K562 (cell line): ENCODE data around the gene CENPA. TPM values are rescaled to one million over a fixed set of nuclear protein-coding genes. Genes with fewer than 3 reads are reported as not detected.

Experiments used
- ATAC-seq: fragments of 200-7000 bp; cut with Tn5 transposase; 3 replicates; pipeline ENCODE4 v1.9.1; 2020; ENCODE audit warnings: moderate library complexity
- BruUV-seq: library from RNA; stranded (reverse); fragments of 400-500 nt; replicated peaks from 2 replicates; lab custom pipeline; 2021; lab: Mats Ljungman, UMichigan
- CTCF ChIA-PET: fragments of 300-600 bp; formaldehyde crosslinking; extraction: SDS; loops from one replicate; lab custom pipeline; 2021; ENCODE audit warnings: low intra/inter-chr PET ratio; lab: Yijun Ruan, JAX
- POLR2A ChIA-PET: fragments of 300-600, 350-650 bp; sonication (Branson Sonifier 250); formaldehyde crosslinking; extraction: SDS; loops from one replicate; lab custom pipeline; 2021; ENCODE audit warnings: antibody characterized with exemption, inconsistent platforms; lab: Yijun Ruan, JAX
- DNase-seq, 4 experiments: peaks; one replicate each; pipeline versions ENCODE4 v3.0.0 to v3.0.0-alpha.2; 2011 to 2018; ENCODE audit warnings: low spot score in 3 of 4, mixed read lengths in 3 of 4; ENCODE audit errors: extremely low read depth in 1 of 4
- FAIRE-seq: peaks from 2 replicates; lab custom pipeline; 2011; peaks lifted over from hg19 to GRCh38; lab: Jason Lieb, UNC
- H2AFZ ChIP-seq: 2 replicates; pipeline ENCODE4 v1.6.0; 2011; ENCODE audit warnings: low read depth, low read length, control low read depth, inconsistent platforms
- H3K27ac ChIP-seq: fragments of 200-600 bp; 3 replicates; pipeline ENCODE4 v1.8.0; 2011; ENCODE audit warnings: low read depth, mild to moderate bottlenecking, control low read depth, inconsistent platforms, low read length, moderate library complexity, mixed read lengths; ENCODE audit errors: extremely low read depth
- H3K27me3 ChIP-seq, 2 experiments: fragments of 300-600 bp in 1 of 2; 2 replicates in 1 of 2; 3 replicates in 1 of 2; pipeline versions ENCODE4 v1.6.0 to v1.8.0; 2011; ENCODE audit warnings: inconsistent platforms in 2 of 2, low read length in 2 of 2, mild to moderate bottlenecking in 1 of 2, mixed read lengths in 1 of 2, moderate library complexity in 1 of 2; ENCODE audit not compliant: control insufficient read depth in 2 of 2, insufficient read depth in 2 of 2
- H3K36me3 ChIP-seq: fragments of 300-600 bp; 3 replicates; pipeline ENCODE4 v1.8.0; 2011; ENCODE audit warnings: mild to moderate bottlenecking, low read length, inconsistent platforms; ENCODE audit not compliant: control insufficient read depth, insufficient read depth
- H3K4me1 ChIP-seq, 2 experiments: fragments of 200-600 bp in 1 of 2; replicated peaks in 1 of 2; 2 replicates in 1 of 2; 3 replicates in 1 of 2; pipeline versions ENCODE4 v1.5.1 to v1.8.0; 2011; ENCODE audit warnings: inconsistent platforms in 2 of 2, low read length in 2 of 2, mild to moderate bottlenecking in 1 of 2, mixed read lengths in 1 of 2, moderate library complexity in 1 of 2; ENCODE audit not compliant: control insufficient read depth in 2 of 2, insufficient read depth in 2 of 2
- H3K4me2 ChIP-seq: 2 replicates; pipeline ENCODE4 v1.6.1; 2011; ENCODE audit warnings: low read length, control low read depth, inconsistent platforms, mixed read lengths; ENCODE audit not compliant: insufficient read depth
- H3K4me3 ChIP-seq: fragments of 200-600 bp; sonication (generic), shearing (Covaris generic); 2 replicates; pipeline ENCODE4 v1.5.1; 2016; ENCODE audit warnings: control low read depth, inconsistent platforms
- H3K79me2 ChIP-seq: fragments of 200-600 bp; 3 replicates; pipeline ENCODE4 v1.8.0; 2011; ENCODE audit warnings: low read length, inconsistent platforms; ENCODE audit not compliant: control insufficient read depth, insufficient read depth
- H3K9ac ChIP-seq, 2 experiments: 2 replicates each; pipeline versions ENCODE4 v1.6.0 to v1.6.1; 2011; ENCODE audit warnings: low read depth in 2 of 2, low read length in 2 of 2, control low read depth in 1 of 2, inconsistent platforms in 1 of 2, mild to moderate bottlenecking in 1 of 2, mixed read lengths in 1 of 2; ENCODE audit not compliant: insufficient read depth in 1 of 2
- H3K9me1 ChIP-seq: one replicate; pipeline ENCODE4 v1.6.0; 2011; ENCODE audit warnings: inconsistent platforms, mild to moderate bottlenecking, low read length, moderate library complexity; ENCODE audit not compliant: control insufficient read depth, insufficient read depth
- H3K9me3 ChIP-seq: replicated peaks from 2 replicates; pipeline ENCODE4 v1.5.1; 2011; ENCODE audit warnings: low read depth, low read length, inconsistent platforms; ENCODE audit not compliant: control insufficient read depth, insufficient read depth
- H4K20me1 ChIP-seq: replicated peaks from 2 replicates; pipeline ENCODE4 v1.6.1; 2011; ENCODE audit warnings: low read length, inconsistent platforms, mixed read lengths; ENCODE audit not compliant: control insufficient read depth, insufficient read depth
- CTBP1 ChIP-seq: fragments of 450-650 bp; IDR thresholded peaks from 2 replicates; pipeline ENCODE4 v1.6.1; 2016; ENCODE audit warnings: borderline replicate concordance
- LEF1 ChIP-seq: fragments of 450-650 bp; IDR thresholded peaks from 2 replicates; pipeline ENCODE4 v1.6.1; 2016; ENCODE audit warnings: mild to moderate bottlenecking
- WGBS: fragments of 100-300 bp; shearing (Covaris generic); methylation state at CpG from one replicate; pipeline ENCODE4 v1.1.6; 2016; ENCODE audit warnings: low coverage, mixed read lengths; ENCODE audit not compliant: insufficient coverage; ENCODE audit errors: missing lambda C conversion rate; 5-methylcytosine and 5-hydroxymethylcytosine counted together
- in situ Hi-C: fragments of 300-500 bp; cut with MboI; formaldehyde crosslinking; loops from 4 replicates; pipeline ENCODE4 v1.15.0; 2018; ENCODE audit warnings: inconsistent platforms, mixed read lengths
- intact Hi-C: fragments of 100-400 bp; cut with micrococcal nuclease; formaldehyde crosslinking; loops from 2 replicates; pipeline ENCODE4 v1.14.2; 2022
- polyA plus RNA-seq, 8 experiments: library from polyadenylated mRNA; depleted of rRNA in 4 of 8; stranded (reverse) in 5 of 8; unstranded in 3 of 8; fragments of >200 nt; fragmentation: Nextera tagmentation in 2 of 8; fragmentation: Illumina TruSeq in 1 of 8; extraction: Ambion mirVana in 2 of 8; extraction: Trizol in 1 of 8; gene quantifications; 2 replicates each; pipeline versions ENCODE4 v1.2.1 to v1.2.3, GENCODE V29; 2011 to 2014; ENCODE audit warnings: inconsistent platforms in 1 of 8, missing spikeins in 1 of 8
- total RNA-seq, 7 experiments: library from RNA; depleted of rRNA in 6 of 7; stranded (reverse); fragments of >200 nt in 6 of 7; fragmentation: Illumina TruSeq in 2 of 7; extraction: Trizol in 2 of 7; gene quantifications; 2 replicates each; pipeline versions ENCODE4 v1.2.1 to v1.2.3, GENCODE V29; 2011 to 2021; ENCODE audit warnings: low replicate concordance in 1 of 7
- TF ChIP-seq, protein P1 (sequence below): fragments of 450-650 bp; IDR thresholded peaks from 2 replicates; pipeline ENCODE4 v1.6.1; 2016; ENCODE audit warnings: mild to moderate bottlenecking, moderate library complexity
- TF ChIP-seq, protein P2 (sequence below): sonication (generic); formaldehyde crosslinking; IDR thresholded peaks from 2 replicates; pipeline ENCODE4 v1.5.0; 2020; ENCODE audit warnings: missing genetic modification reagents
- TF ChIP-seq, protein P3 (sequence below): fragments of 250-450 bp; sonication (Bioruptor Pico); IDR thresholded peaks from 2 replicates; pipeline ENCODE4 v1.5.0; 2021; ENCODE audit warnings: mild to moderate bottlenecking, borderline replicate concordance

The CENPA gene
- total and polyA plus RNA-seq, 9 of the 15 experiments (the other 6 are each of a cell fraction or from before 2014, with no cell fraction given), result 11.3 to 61.7 (median 44.7) TPM

DNA sequence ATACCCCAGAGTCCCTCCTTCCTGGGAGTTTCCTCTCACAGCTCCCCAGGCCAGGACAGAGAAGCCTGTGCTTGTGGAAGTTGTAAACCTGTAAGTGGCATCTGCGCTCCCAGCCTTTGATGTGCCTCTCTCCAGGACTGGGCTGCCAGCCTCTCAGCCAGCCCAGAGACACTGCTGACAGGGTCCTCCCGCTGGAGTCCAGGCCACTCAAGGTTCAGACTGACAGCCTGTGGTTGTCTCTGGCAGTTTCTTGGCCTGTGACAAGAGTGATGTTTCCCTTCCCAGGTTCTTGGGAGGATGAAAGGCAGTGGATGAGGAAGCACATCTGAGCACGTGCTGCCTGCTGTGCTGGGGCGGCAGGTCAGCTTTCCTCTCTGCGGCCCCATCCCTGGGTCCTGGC lies 18.7 kb upstream of the CENPA start:
- H3K9ac ChIP-seq, result peak overlapping the region; percentile 26 to 57; a peak in 3 of 4 replicates
- H2AFZ ChIP-seq, result no peak overlapping the region
- intact Hi-C loops, result loop anchor here (10.0 kb wide), 1 partner anchor 248 kb away; no protein-coding TSS in a partner anchor
- WGBS, result 38% methylated on average over 3 of the region's 5 CpGs
- H3K79me2 ChIP-seq, result peaks cover 82% of the 10 kb centered on the region
- H3K4me3 ChIP-seq, result no peak overlapping the region
- H3K27ac ChIP-seq, result peak overlapping the region; percentile 66
- H3K4me2 ChIP-seq, result no peak overlapping the region; the same call in 1 of the 2 replicates
- ATAC-seq, result no peak
- no peaks in the 10 kb centered on the region for H3K9me1 ChIP-seq
- no TSS peak for BruUV-seq
- POLR2A ChIA-PET, result interaction anchor here (1.6 kb wide), 1 partner anchor 9 kb away, joined by 4 read pairs; no protein-coding TSS in a partner anchor
- H3K36me3 ChIP-seq, result peaks cover 41% of the 10 kb centered on the region; the same call in 2 of the 3 replicates
- FAIRE-seq, result no peak
- peaks cover 1% of the 10 kb centered on the region; the same call in 1 of the 2 replicates for H4K20me1 ChIP-seq
- peaks cover 69 to 71% of the 10 kb centered on the region in 2 experiments for H3K4me1 ChIP-seq
- CTCF ChIA-PET, result no interaction called here
- in situ Hi-C loops, result no loop called here
- peak in 1 of 4 experiments; percentile 53 for DNase-seq
- H3K9me3 ChIP-seq, result no peaks in the 10 kb centered on the region
- no peaks in the 10 kb centered on the region for H3K27me3 ChIP-seq
- TF ChIP-seq LEF1 (peak; percentile 70), CTBP1 (peak; percentile 62; the same call in 1 of the 2 replicates)
- TF ChIP-seq, protein P1, sequence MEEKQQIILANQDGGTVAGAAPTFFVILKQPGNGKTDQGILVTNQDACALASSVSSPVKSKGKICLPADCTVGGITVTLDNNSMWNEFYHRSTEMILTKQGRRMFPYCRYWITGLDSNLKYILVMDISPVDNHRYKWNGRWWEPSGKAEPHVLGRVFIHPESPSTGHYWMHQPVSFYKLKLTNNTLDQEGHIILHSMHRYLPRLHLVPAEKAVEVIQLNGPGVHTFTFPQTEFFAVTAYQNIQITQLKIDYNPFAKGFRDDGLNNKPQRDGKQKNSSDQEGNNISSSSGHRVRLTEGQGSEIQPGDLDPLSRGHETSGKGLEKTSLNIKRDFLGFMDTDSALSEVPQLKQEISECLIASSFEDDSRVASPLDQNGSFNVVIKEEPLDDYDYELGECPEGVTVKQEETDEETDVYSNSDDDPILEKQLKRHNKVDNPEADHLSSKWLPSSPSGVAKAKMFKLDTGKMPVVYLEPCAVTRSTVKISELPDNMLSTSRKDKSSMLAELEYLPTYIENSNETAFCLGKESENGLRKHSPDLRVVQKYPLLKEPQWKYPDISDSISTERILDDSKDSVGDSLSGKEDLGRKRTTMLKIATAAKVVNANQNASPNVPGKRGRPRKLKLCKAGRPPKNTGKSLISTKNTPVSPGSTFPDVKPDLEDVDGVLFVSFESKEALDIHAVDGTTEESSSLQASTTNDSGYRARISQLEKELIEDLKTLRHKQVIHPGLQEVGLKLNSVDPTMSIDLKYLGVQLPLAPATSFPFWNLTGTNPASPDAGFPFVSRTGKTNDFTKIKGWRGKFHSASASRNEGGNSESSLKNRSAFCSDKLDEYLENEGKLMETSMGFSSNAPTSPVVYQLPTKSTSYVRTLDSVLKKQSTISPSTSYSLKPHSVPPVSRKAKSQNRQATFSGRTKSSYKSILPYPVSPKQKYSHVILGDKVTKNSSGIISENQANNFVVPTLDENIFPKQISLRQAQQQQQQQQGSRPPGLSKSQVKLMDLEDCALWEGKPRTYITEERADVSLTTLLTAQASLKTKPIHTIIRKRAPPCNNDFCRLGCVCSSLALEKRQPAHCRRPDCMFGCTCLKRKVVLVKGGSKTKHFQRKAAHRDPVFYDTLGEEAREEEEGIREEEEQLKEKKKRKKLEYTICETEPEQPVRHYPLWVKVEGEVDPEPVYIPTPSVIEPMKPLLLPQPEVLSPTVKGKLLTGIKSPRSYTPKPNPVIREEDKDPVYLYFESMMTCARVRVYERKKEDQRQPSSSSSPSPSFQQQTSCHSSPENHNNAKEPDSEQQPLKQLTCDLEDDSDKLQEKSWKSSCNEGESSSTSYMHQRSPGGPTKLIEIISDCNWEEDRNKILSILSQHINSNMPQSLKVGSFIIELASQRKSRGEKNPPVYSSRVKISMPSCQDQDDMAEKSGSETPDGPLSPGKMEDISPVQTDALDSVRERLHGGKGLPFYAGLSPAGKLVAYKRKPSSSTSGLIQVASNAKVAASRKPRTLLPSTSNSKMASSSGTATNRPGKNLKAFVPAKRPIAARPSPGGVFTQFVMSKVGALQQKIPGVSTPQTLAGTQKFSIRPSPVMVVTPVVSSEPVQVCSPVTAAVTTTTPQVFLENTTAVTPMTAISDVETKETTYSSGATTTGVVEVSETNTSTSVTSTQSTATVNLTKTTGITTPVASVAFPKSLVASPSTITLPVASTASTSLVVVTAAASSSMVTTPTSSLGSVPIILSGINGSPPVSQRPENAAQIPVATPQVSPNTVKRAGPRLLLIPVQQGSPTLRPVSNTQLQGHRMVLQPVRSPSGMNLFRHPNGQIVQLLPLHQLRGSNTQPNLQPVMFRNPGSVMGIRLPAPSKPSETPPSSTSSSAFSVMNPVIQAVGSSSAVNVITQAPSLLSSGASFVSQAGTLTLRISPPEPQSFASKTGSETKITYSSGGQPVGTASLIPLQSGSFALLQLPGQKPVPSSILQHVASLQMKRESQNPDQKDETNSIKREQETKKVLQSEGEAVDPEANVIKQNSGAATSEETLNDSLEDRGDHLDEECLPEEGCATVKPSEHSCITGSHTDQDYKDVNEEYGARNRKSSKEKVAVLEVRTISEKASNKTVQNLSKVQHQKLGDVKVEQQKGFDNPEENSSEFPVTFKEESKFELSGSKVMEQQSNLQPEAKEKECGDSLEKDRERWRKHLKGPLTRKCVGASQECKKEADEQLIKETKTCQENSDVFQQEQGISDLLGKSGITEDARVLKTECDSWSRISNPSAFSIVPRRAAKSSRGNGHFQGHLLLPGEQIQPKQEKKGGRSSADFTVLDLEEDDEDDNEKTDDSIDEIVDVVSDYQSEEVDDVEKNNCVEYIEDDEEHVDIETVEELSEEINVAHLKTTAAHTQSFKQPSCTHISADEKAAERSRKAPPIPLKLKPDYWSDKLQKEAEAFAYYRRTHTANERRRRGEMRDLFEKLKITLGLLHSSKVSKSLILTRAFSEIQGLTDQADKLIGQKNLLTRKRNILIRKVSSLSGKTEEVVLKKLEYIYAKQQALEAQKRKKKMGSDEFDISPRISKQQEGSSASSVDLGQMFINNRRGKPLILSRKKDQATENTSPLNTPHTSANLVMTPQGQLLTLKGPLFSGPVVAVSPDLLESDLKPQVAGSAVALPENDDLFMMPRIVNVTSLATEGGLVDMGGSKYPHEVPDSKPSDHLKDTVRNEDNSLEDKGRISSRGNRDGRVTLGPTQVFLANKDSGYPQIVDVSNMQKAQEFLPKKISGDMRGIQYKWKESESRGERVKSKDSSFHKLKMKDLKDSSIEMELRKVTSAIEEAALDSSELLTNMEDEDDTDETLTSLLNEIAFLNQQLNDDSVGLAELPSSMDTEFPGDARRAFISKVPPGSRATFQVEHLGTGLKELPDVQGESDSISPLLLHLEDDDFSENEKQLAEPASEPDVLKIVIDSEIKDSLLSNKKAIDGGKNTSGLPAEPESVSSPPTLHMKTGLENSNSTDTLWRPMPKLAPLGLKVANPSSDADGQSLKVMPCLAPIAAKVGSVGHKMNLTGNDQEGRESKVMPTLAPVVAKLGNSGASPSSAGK, result peak; percentile 34
- TF ChIP-seq, protein P2, sequence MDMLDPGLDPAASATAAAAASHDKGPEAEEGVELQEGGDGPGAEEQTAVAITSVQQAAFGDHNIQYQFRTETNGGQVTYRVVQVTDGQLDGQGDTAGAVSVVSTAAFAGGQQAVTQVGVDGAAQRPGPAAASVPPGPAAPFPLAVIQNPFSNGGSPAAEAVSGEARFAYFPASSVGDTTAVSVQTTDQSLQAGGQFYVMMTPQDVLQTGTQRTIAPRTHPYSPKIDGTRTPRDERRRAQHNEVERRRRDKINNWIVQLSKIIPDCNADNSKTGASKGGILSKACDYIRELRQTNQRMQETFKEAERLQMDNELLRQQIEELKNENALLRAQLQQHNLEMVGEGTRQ (CRISPR knock-in tag), result peak; percentile 39; the same call in 1 of the 2 replicates
- TF ChIP-seq, protein P3, sequence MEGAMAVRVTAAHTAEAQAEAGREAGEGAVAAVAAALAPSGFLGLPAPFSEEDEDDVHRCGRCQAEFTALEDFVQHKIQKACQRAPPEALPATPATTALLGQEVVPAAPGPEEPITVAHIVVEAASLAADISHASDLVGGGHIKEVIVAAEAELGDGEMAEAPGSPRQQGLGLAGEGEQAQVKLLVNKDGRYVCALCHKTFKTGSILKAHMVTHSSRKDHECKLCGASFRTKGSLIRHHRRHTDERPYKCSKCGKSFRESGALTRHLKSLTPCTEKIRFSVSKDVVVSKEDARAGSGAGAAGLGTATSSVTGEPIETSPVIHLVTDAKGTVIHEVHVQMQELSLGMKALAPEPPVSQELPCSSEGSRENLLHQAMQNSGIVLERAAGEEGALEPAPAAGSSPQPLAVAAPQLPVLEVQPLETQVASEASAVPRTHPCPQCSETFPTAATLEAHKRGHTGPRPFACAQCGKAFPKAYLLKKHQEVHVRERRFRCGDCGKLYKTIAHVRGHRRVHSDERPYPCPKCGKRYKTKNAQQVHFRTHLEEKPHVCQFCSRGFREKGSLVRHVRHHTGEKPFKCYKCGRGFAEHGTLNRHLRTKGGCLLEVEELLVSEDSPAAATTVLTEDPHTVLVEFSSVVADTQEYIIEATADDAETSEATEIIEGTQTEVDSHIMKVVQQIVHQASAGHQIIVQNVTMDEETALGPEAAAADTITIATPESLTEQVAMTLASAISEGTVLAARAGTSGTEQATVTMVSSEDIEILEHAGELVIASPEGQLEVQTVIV (CRISPR knock-in tag), result no peak
